H1 (cell line): ENCODE measurements around the gene ATG16L1. TPM values are rescaled to one million over a fixed set of nuclear protein-coding genes. Genes with fewer than 3 reads are reported as not detected.

Experiments
- CTCF ChIA-PET: fragments of 300-600 bp; sonication (Branson Sonifier 250); formaldehyde crosslinking; loops from one replicate; lab custom pipeline; 2021; ENCODE audit not compliant: partially characterized antibody; lab: Charles Lee
- POLR2A ChIA-PET: fragments of 300-600 bp; sonication (Branson Sonifier 250); formaldehyde crosslinking; loops from one replicate; lab custom pipeline; 2021; ENCODE audit warnings: inconsistent platforms; ENCODE audit not compliant: partially characterized antibody; lab: Charles Lee
- DNase-seq, 2 experiments: peaks; one replicate each; pipeline versions ENCODE4 v3.0.0 to v3.0.0-alpha.2; 2010 to 2022; ENCODE audit warnings: low spot score in 2 of 2, low read depth in 1 of 2, mixed read lengths in 1 of 2
- FAIRE-seq: peaks from 2 replicates; lab custom pipeline; 2011; peaks lifted over from hg19 to GRCh38; lab: Jason Lieb, UNC
- H2AFZ ChIP-seq: 2 replicates; pipeline ENCODE4 v1.8.1; 2012; ENCODE audit warnings: low read length, inconsistent platforms
- H2AK5ac ChIP-seq: 2 replicates; pipeline ENCODE4 v1.6.1; 2013; ENCODE audit warnings: low read depth, low read length
- H2BK120ac ChIP-seq: replicated peaks from 2 replicates; pipeline ENCODE3; 2013; ENCODE audit warnings: low read depth, low read length, inconsistent platforms
- H2BK12ac ChIP-seq: 2 replicates; pipeline ENCODE4 v1.6.1; 2013; ENCODE audit warnings: low read depth, low read length
- H2BK15ac ChIP-seq: 2 replicates; pipeline ENCODE4 v1.6.1; 2013; ENCODE audit warnings: low read length
- H2BK20ac ChIP-seq: 2 replicates; pipeline ENCODE4 v1.6.1; 2013; ENCODE audit warnings: low read length
- H2BK5ac ChIP-seq: 2 replicates; pipeline ENCODE4 v1.6.1; 2013; ENCODE audit warnings: low read depth, low read length
- H3K14ac ChIP-seq: 2 replicates; pipeline ENCODE4 v1.6.1; 2013; ENCODE audit warnings: inconsistent platforms; ENCODE audit not compliant: insufficient read length
- H3K18ac ChIP-seq: 2 replicates; pipeline ENCODE4 v1.6.1; 2013; ENCODE audit warnings: low read length; ENCODE audit errors: extremely low read depth
- H3K23ac ChIP-seq: 2 replicates; pipeline ENCODE4 v1.6.1; 2013; ENCODE audit warnings: inconsistent platforms; ENCODE audit not compliant: insufficient read length
- H3K23me2 ChIP-seq: 2 replicates; pipeline ENCODE4 v1.6.1; 2013; ENCODE audit warnings: low read depth, low read length
- H3K27ac ChIP-seq: 2 replicates; pipeline ENCODE4 v1.6.1; 2011; ENCODE audit warnings: low read depth, low read length, inconsistent platforms
- H3K27me3 ChIP-seq, 4 experiments: replicated peaks in 1 of 4; 1 replicate in 1 of 4; 2 replicates in 3 of 4; pipeline versions ENCODE4 v1.6.1 to v1.8.1; 2011 to 2013; ENCODE audit warnings: low read length in 3 of 4, mild to moderate bottlenecking in 3 of 4, inconsistent platforms in 2 of 4, mixed read lengths in 2 of 4, moderate library complexity in 1 of 4; ENCODE audit not compliant: control insufficient read depth in 3 of 4, insufficient read depth in 3 of 4; ENCODE audit errors: extremely low read depth in 1 of 4
- H3K36me3 ChIP-seq, 4 experiments: 2 replicates each; pipeline versions ENCODE4 v1.6.1 to v1.8.1; 2011 to 2013; ENCODE audit warnings: mild to moderate bottlenecking in 4 of 4, low read length in 3 of 4, moderate library complexity in 2 of 4, control low read depth in 1 of 4, inconsistent platforms in 1 of 4; ENCODE audit not compliant: insufficient read depth in 4 of 4, control insufficient read depth in 2 of 4
- H3K4ac ChIP-seq: replicated peaks from 2 replicates; pipeline ENCODE3; 2013; ENCODE audit warnings: low read length, low read depth, mixed read lengths, inconsistent platforms; ENCODE audit not compliant: insufficient read length
- H3K4me1 ChIP-seq, 4 experiments: replicated peaks in 1 of 4; 1 replicate in 1 of 4; 2 replicates in 3 of 4; pipeline versions ENCODE4 v1.6.1 to v1.8.1; 2011 to 2013; ENCODE audit warnings: low read length in 3 of 4, inconsistent platforms in 2 of 4, mixed read lengths in 1 of 4; ENCODE audit not compliant: insufficient read depth in 4 of 4, control insufficient read depth in 3 of 4
- H3K4me2 ChIP-seq, 2 experiments: 2 replicates each; pipeline versions ENCODE4 v1.6.1 to v1.8.1; 2011 to 2013; ENCODE audit warnings: low read depth in 2 of 2, low read length in 2 of 2, control low read depth in 1 of 2, inconsistent platforms in 1 of 2, mild to moderate bottlenecking in 1 of 2; ENCODE audit not compliant: insufficient read depth in 1 of 2
- H3K4me3 ChIP-seq, 4 experiments: fragments of 200-600, 300-600 bp in 1 of 4; sonication (generic), shearing (Covaris generic), sonication (Bioruptor Twin) in 1 of 4; 2 replicates each; pipeline versions ENCODE4 v1.5.1 to v1.8.1; 2011 to 2016; ENCODE audit warnings: low read length in 4 of 4, low read depth in 3 of 4, control low read depth in 2 of 4, inconsistent platforms in 2 of 4, mild to moderate bottlenecking in 2 of 4, mixed read lengths in 1 of 4, moderate library complexity in 1 of 4; ENCODE audit not compliant: insufficient read depth in 2 of 4; ENCODE audit errors: extremely low read depth in 1 of 4
- H3K56ac ChIP-seq: replicated peaks from 2 replicates; pipeline ENCODE3; 2013; ENCODE audit warnings: low read depth, mild to moderate bottlenecking, mixed read lengths, low read length, inconsistent platforms; ENCODE audit not compliant: insufficient read length
- H3K79me1 ChIP-seq: 2 replicates; pipeline ENCODE4 v1.6.1; 2013; ENCODE audit warnings: low read depth, low read length, control low read depth
- H3K79me2 ChIP-seq, 2 experiments: 2 replicates each; pipeline versions ENCODE4 v1.6.1 to v1.8.1; 2012 to 2013; ENCODE audit warnings: low read length in 2 of 2, mild to moderate bottlenecking in 2 of 2, inconsistent platforms in 1 of 2; ENCODE audit not compliant: insufficient read depth in 2 of 2, control insufficient read depth in 1 of 2
- H3K9ac ChIP-seq, 4 experiments: replicated peaks in 1 of 4; 1 replicate in 1 of 4; 2 replicates in 3 of 4; pipeline versions ENCODE4 v1.6.1 to v1.8.1; 2011 to 2013; ENCODE audit warnings: low read depth in 3 of 4, low read length in 3 of 4, control low read depth in 2 of 4, mild to moderate bottlenecking in 2 of 4, moderate library complexity in 2 of 4, inconsistent platforms in 1 of 4; ENCODE audit errors: extremely low read depth in 1 of 4
- H3K9me3 ChIP-seq, 2 experiments: 2 replicates each; pipeline versions ENCODE4 v1.6.1 to v1.8.1; 2012 to 2013; ENCODE audit warnings: mild to moderate bottlenecking in 2 of 2, moderate library complexity in 2 of 2, control low read depth in 1 of 2, inconsistent platforms in 1 of 2, low read depth in 1 of 2, low read length in 1 of 2, mixed read lengths in 1 of 2; ENCODE audit not compliant: insufficient read depth in 2 of 2
- H4K20me1 ChIP-seq, 2 experiments: replicated peaks in 1 of 2; 2 replicates each; pipeline versions ENCODE3 to v1.8.1; 2011 to 2013; ENCODE audit warnings: inconsistent platforms in 2 of 2, low read length in 2 of 2, mild to moderate bottlenecking in 1 of 2; ENCODE audit not compliant: insufficient read depth in 2 of 2, control insufficient read depth in 1 of 2
- H4K5ac ChIP-seq: 2 replicates; pipeline ENCODE4 v1.6.1; 2013; ENCODE audit warnings: low read length, low read depth, mixed read lengths, inconsistent platforms; ENCODE audit not compliant: insufficient read length
- H4K8ac ChIP-seq: 2 replicates; pipeline ENCODE4 v1.8.0; 2013; ENCODE audit warnings: mild to moderate bottlenecking, moderate library complexity, low read length, inconsistent platforms; ENCODE audit not compliant: insufficient read depth; ENCODE audit errors: extremely low read depth
- H4K91ac ChIP-seq: replicated peaks from 2 replicates; pipeline ENCODE3; 2013; ENCODE audit warnings: low read length, mixed read lengths, inconsistent platforms; ENCODE audit not compliant: insufficient read length
- CHD1 ChIP-seq: IDR thresholded peaks from 2 replicates; pipeline ENCODE4 v1.6.1; 2012; ENCODE audit warnings: low read depth, low read length, improper control_type of control experiment
- MAFK ChIP-seq: IDR thresholded peaks from 2 replicates; pipeline ENCODE4 v1.6.1; 2012; ENCODE audit warnings: low read depth, mild to moderate bottlenecking, improper control_type of control experiment, low read length
- SIN3A ChIP-seq, 2 experiments: IDR thresholded peaks in 1 of 2; conservative IDR thresholded peaks in 1 of 2; 2 replicates each; pipeline ENCODE4 v1.6.1; 2011 to 2012; ENCODE audit warnings: low read length in 2 of 2, improper control_type of control experiment in 1 of 2, low read depth in 1 of 2, mild to moderate bottlenecking in 1 of 2
- TCF12 ChIP-seq: IDR thresholded peaks from 2 replicates; pipeline ENCODE4 v1.6.1; 2011; ENCODE audit warnings: low read depth, mild to moderate bottlenecking, low read length
- WGBS, 2 experiments: shearing (Covaris generic) in 1 of 2; methylation state at CpG; one replicate each; pipeline versions ENCODE4 v1.1.6 to v1.1.7; 2013 to 2015; ENCODE audit warnings: low lambda C conversion rate in 2 of 2, mixed read lengths in 2 of 2, inconsistent platforms in 1 of 2, low coverage in 1 of 2, missing lambda C conversion rate in 1 of 2; ENCODE audit not compliant: insufficient replicate concordance in 2 of 2, insufficient coverage in 1 of 2, insufficient read length in 1 of 2; ENCODE audit errors: extremely low coverage in 1 of 2, missing lambda C conversion rate in 1 of 2; 5-methylcytosine and 5-hydroxymethylcytosine counted together
- polyA plus RNA-seq, 7 experiments: library from polyadenylated mRNA; depleted of rRNA in 3 of 7; stranded (reverse) in 5 of 7; unstranded in 2 of 7; fragments of >200 nt in 5 of 7; fragments of 200-250 nt in 2 of 7; gene quantifications; 1 replicate in 5 of 7; 2 replicates in 1 of 7; 4 replicates in 1 of 7; pipeline versions ENCODE4 v1.2.1 to v1.2.3, GENCODE V29; 2011 to 2013; ENCODE audit warnings: missing spikeins in 2 of 7, mixed read lengths in 2 of 7
- total RNA-seq: library from RNA; stranded (reverse); fragmentation: NEBNext Ultra II Directional; extraction: Animal tissue kit (Norgen Biotek cat#: 25700); gene quantifications from 2 replicates; pipeline ENCODE4 v1.2.1, GENCODE V29; 2021

ATG16L1 gene
- total and polyA plus RNA-seq, 2 of the 8 experiments (the other 6 are each of a cell fraction or from before 2014, with no cell fraction given): 18.3 to 31.0 TPM

GRCh38 chr2:233227346-233227978 lies 24.0 kb upstream of the ATG16L1 start:
- no peaks in the 10 kb centered on the region for H3K23me2 ChIP-seq
- WGBS, 2 experiments: 96% methylated on average over 7 of the region's 7 CpGs; no CpG with 5 or more reads in 1 of the 2 experiments
- no peak overlapping the region for H4K91ac ChIP-seq
- H4K8ac ChIP-seq: no peak overlapping the region
- POLR2A ChIA-PET: no interaction called here
- no peak overlapping the region for H2BK5ac ChIP-seq
- H3K56ac ChIP-seq: no peak overlapping the region
- H3K4ac ChIP-seq: no peak overlapping the region
- no peak overlapping the region for H3K9ac ChIP-seq
- no peak overlapping the region for H4K5ac ChIP-seq
- H2BK15ac ChIP-seq: no peak overlapping the region
- H2AK5ac ChIP-seq: no peak overlapping the region
- H3K79me2 ChIP-seq: no peaks in the 10 kb centered on the region
- H3K4me1 ChIP-seq: peaks cover 0 to 5% (median 0%) of the 10 kb centered on the region in 4 experiments; a peak in 2 of 7 replicates
- no peaks in the 10 kb centered on the region for H3K9me3 ChIP-seq
- H3K27me3 ChIP-seq: no peaks in the 10 kb centered on the region
- no peak overlapping the region for H3K4me3 ChIP-seq
- no peaks in the 10 kb centered on the region for H4K20me1 ChIP-seq
- H3K14ac ChIP-seq: no peak overlapping the region
- no peak overlapping the region for H2BK20ac ChIP-seq
- DNase-seq: no peak
- no peak overlapping the region for H2BK120ac ChIP-seq
- no peak for FAIRE-seq
- CTCF ChIA-PET: interaction anchor here (1.0 kb wide), 1 partner anchor 20 kb away, joined by 3 read pairs; no protein-coding TSS in a partner anchor
- no peak overlapping the region for H3K18ac ChIP-seq
- H2BK12ac ChIP-seq: no peak overlapping the region
- H2AFZ ChIP-seq: no peak overlapping the region
- H3K23ac ChIP-seq: no peak overlapping the region
- H3K4me2 ChIP-seq: no peak overlapping the region
- H3K79me1 ChIP-seq: no peaks in the 10 kb centered on the region
- H3K27ac ChIP-seq: no peak overlapping the region
- no peaks in the 10 kb centered on the region for H3K36me3 ChIP-seq
- TF ChIP-seq TCF12: no peak
- TF ChIP-seq SIN3A (conservative IDR thresholded peaks at IDR 0.05 in 1 of 2, IDR thresholded peaks at IDR 0.05 in 1 of 2; ENCODE audit: low read depth in 1 of 2, low read length in 2 of 2): no peak
- no peak for TF ChIP-seq CHD1
- no peak for TF ChIP-seq MAFK
